ENCODE results near the gene TNS2. TPM values are rescaled to one million over a fixed set of nuclear protein-coding genes. Genes with fewer than 3 reads are reported as not detected.
"Not testable (repeated sequence)": the region's sequence is repeated elsewhere in the genome, so short reads cannot be mapped to it uniquely, and the experiment has no call there.

The TNS2 gene
- polyA plus RNA-seq, 1 experiment = 73.9 TPM

DNA sequence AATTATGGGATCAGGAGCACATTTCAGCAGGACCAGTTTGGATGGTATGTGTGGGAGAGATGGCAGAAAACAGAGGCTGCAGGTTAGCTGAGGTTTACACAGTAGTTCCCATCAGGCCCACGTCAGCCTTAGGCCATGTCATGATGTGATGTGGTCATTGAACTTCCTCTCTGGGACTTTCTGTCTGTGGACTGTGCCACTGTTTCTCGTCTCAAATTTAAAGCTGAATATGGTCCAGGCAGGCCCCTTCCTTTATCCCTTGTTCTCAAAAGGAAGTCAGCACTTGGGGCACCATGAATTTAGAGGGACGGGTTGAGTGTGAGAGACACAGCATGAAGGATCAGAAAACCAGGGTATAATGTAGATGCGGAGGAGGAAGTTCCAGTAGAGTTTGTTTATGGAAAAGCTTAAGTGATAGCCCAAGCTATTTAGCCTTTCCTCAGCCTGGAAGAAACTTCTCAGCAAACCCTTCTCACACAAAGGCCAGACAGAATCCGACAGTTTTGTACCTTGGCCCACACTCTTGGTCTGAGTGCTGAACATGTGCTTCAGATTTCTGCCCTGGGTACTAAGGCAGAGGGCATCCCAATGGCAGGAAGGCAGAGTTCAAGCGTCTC, 44.0 kb downstream of the TNS2 start:
- ChIA-PET POLR2A (no interaction called here), CTCF (interaction anchor here (1.1 to 15.7 kb wide), 4 partner anchors 11 to 46 kb away, joined by 3 to 416 read pairs (median 18); partner anchors contain the start of gene SPRYD3)
- Histone ChIP-seq H3K4me3 (ENCODE audit: low read depth, low read length) (no peak overlapping the region), H3K27me3 (ENCODE audit: control insufficient read depth, insufficient read depth, low read length) (no peaks in the 10 kb centered on the region), H3K36me3 (ENCODE audit: control insufficient read depth, insufficient read depth, low read length) (no peaks in the 10 kb centered on the region)
- no peak for DNase-seq (ENCODE audit: low read depth)
- TF ChIP-seq, protein P1, sequence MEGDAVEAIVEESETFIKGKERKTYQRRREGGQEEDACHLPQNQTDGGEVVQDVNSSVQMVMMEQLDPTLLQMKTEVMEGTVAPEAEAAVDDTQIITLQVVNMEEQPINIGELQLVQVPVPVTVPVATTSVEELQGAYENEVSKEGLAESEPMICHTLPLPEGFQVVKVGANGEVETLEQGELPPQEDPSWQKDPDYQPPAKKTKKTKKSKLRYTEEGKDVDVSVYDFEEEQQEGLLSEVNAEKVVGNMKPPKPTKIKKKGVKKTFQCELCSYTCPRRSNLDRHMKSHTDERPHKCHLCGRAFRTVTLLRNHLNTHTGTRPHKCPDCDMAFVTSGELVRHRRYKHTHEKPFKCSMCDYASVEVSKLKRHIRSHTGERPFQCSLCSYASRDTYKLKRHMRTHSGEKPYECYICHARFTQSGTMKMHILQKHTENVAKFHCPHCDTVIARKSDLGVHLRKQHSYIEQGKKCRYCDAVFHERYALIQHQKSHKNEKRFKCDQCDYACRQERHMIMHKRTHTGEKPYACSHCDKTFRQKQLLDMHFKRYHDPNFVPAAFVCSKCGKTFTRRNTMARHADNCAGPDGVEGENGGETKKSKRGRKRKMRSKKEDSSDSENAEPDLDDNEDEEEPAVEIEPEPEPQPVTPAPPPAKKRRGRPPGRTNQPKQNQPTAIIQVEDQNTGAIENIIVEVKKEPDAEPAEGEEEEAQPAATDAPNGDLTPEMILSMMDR (IDR thresholded peaks at IDR 0.05; ENCODE audit: insufficient read depth, low read depth, low read length) = no peak

DNA sequence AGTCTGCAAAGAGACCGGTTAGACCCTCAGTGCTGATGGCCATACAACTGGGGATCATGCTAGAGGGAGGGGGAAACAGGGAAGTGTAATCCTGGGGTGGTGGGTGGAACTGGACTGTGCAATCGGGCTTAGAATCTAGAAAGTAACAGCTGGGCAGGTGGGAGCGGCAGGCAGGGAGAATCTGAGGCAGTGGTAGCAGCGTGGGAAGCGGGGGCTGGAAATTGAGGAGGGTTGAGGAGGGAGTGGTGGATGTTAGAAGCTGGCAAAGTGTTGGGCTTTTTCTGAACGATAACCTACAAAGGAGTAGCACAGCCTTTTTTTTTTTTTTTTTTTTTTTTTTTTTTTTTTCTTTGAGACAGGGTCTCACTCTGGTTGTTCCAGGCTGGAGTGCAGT, 44.5 kb downstream of the TNS2 start:
- TF ChIP-seq, protein P1 (IDR thresholded peaks at IDR 0.05; ENCODE audit: insufficient read depth, low read depth, low read length) = no peak
- no peaks in the 10 kb centered on the region for H3K27me3 ChIP-seq (ENCODE audit: control insufficient read depth, insufficient read depth, low read length)
- ChIA-PET POLR2A (no interaction called here), CTCF (interaction anchor here (1.1 to 15.7 kb wide), 4 partner anchors 10 to 47 kb away, joined by 3 to 416 read pairs (median 18); partner anchors contain the start of gene SPRYD3)
- DNase-seq (ENCODE audit: low read depth) = no peak
- H3K36me3 ChIP-seq (ENCODE audit: control insufficient read depth, insufficient read depth, low read length) = no peaks in the 10 kb centered on the region
- no peak overlapping the region for H3K4me3 ChIP-seq (ENCODE audit: low read depth, low read length)

GRCh38 chr12:53094796-53095595, 45.1 kb downstream of the TNS2 start:
- CTCF ChIA-PET = interaction anchor here (1.1 to 15.7 kb wide), 5 partner anchors 10 to 103 kb away, joined by 3 to 416 read pairs (median 7); partner anchors contain the start of gene SPRYD3
- H3K4me3 ChIP-seq (ENCODE audit: low read depth, low read length); DNase-seq (ENCODE audit: low read depth); H3K36me3 ChIP-seq (ENCODE audit: control insufficient read depth, insufficient read depth, low read length); POLR2A ChIA-PET; H3K27me3 ChIP-seq (ENCODE audit: control insufficient read depth, insufficient read depth, low read length): not testable (repeated sequence)

- H3K27me3 ChIP-seq (ENCODE audit: control insufficient read depth, insufficient read depth, low read length); H3K36me3 ChIP-seq (ENCODE audit: control insufficient read depth, insufficient read depth, low read length); DNase-seq (ENCODE audit: low read depth); H3K4me3 ChIP-seq (ENCODE audit: low read depth, low read length): not testable (repeated sequence)
- POLR2A ChIA-PET = interaction anchor here (1.1 kb wide), 1 partner anchor 15 kb away, joined by 5 read pairs; no protein-coding TSS in a partner anchor
- CTCF ChIA-PET = interaction anchor here (1.3 to 15.7 kb wide), 4 partner anchors 15 to 102 kb away, joined by 3 to 416 read pairs (median 20); partner anchors contain the start of gene SPRYD3
Measured at GRCh38 chr12:53095596-53095895, 45.7 kb downstream of the TNS2 start.

DNA sequence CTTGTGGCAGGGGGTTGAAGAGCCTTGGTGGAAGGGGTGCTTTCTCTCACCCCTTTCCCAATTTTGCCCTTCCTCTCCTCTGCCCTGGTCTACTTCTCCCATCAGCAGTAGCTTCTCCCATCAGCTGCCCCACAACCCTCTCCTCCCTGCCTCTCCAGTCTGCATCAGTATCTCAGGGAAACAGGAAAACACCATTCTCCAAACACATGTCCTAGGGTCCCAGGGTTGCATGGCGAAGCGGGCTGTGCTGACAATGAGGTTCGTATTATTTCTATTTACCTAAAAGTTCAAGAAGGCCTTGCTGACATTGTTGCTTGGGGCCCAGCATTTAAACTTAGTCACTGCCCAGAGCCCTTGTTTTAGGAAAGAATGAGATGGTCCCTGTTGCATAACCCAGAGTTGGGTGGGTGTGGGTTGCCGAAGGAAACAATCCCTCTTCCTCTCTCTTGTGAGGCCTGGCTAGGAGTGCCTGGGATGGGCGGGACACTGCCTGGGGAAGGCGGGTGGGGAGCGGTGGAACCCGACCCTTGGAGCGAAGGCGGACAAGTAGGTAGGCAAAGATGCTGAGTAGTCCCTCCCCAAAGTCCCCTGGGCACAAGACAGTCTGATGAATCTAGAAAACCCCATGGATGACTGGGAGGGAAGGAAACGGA, 46.4 kb downstream of the TNS2 start:
- ChIA-PET CTCF (interaction anchor here (1.5 to 15.7 kb wide), 3 partner anchors 16 to 101 kb away, joined by 7 to 416 read pairs (median 33); partner anchors contain the start of gene SPRYD3), POLR2A (interaction anchor here (1.1 kb wide), 1 partner anchor 15 kb away, joined by 5 read pairs; no protein-coding TSS in a partner anchor)
- H3K4me3 ChIP-seq (ENCODE audit: low read depth, low read length) = peak overlapping the region; percentile 81
- peak; percentile 80 for DNase-seq (ENCODE audit: low read depth)
- TF ChIP-seq, protein P1 (IDR thresholded peaks at IDR 0.05; ENCODE audit: insufficient read depth, low read depth, low read length) = no peak
- H3K27me3 ChIP-seq (ENCODE audit: control insufficient read depth, insufficient read depth, low read length) = no peaks in the 10 kb centered on the region
- peaks cover 5% of the 10 kb centered on the region for H3K36me3 ChIP-seq (ENCODE audit: control insufficient read depth, insufficient read depth, low read length)
